Activated CD4-positive, alpha-beta T cell treated with anti-CD3 and anti-CD28 coated beads for 24 hours (primary cell): ENCODE data around the gene NAV1.
"Not testable (repeated sequence)": the region's sequence is repeated elsewhere in the genome, so short reads cannot be mapped to it uniquely, and the experiment has no call there.

Experiments
- DNase-seq, 2 donors: peaks; one replicate each; pipeline ENCODE4 v3.0.0-alpha.2; 2020; ENCODE audit warnings: low read depth in 2 of 2

The NAV1 gene

GRCh38 chr1:201565771-201566528 lies 27.0 kb downstream of the NAV1 start:
- DNase-seq, result no peak

GRCh38 chr1:201566529-201566823 lies 27.5 kb downstream of the NAV1 start:
- DNase-seq, result no peak

DNA sequence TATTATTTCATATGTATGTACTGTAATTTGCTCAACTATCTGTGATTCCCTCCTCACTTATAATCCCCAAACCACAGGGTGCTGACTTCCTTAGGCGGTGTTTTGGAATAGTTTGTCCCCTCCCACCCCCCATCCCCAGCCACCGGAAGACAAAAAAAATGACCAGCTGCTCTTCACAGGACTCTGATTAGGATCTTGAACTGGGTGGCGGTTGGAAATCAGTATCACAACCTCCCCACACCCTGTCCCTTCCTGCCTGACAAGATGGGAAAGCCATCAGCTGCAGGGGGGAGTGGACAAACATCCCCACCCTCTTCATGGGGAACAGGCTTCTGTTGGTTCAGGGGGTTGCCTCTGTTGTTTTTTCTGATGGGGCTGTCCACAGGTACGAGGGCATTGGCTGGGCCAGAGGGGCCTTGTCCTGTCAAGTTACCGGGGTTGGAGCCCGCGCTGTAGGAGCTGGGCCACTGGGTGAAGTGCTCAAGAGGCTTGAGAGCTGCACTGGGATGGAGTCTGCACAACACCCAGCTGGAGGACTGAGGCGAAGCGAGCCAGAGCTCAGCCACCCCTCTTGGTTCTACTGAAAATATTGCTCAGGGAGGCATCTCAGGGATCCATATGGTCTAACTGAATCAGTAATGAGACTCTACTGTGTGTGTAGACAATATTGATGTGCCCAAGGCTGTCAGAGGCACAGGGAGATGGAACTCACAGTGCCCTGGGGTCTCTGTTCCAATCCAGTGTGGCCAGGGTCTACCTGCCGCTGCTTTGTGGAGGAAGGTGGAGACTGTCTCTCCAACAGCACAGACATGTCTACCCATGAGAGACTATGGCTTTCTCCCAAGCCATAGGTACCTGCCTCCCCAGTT lies 28.2 kb downstream of the NAV1 start:
- no peak for DNase-seq

DNA sequence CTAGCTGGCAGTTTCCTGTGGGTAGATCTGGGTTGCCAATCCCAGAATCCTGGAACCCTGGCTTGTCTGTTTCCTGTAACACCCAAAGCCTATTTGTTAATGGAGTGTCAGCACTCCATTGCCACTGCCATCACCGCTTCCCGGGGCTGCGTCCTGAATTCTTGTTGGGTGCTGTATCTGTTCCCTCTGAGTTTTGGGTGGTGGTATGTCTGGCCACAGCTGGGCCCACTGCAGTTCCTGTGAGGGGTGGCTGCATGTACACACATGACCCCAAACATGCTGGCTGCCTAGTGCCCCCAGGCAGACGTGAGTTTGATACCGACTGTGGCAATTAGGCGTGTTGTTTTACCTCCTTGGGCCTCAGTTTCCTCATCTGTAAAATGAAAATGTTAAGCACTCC lies 29.3 kb downstream of the NAV1 start:
- no peak for DNase-seq

DNA sequence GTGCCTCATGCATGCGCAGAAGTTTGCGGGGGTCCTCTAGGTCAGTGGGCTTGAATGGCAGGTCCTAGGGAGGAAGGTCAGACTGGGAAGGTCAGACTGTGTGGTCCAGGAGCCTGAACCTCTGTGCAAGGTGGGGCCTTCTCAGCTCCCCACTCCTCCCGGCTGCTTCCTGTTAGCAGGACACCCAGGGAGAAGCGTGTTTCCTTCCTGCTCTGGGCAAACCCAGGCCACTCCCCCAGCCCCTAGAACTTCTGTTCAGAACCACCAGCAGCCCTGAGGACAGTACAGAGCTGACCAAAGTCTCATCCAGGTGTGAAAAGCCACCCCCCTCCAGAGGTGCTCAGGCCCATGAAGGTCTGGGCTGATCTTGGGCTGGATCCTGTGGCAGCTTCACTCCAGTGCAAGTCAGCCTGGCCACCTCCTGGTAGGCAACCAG lies 29.9 kb downstream of the NAV1 start:
- DNase-seq, result no peak

- no peak for DNase-seq
These were observed 31.4 kb downstream of the NAV1 start for GRCh38 chr1:201570181-201570885.

- DNase-seq, result no peak
These were observed 32.1 kb downstream of the NAV1 start for GRCh38 chr1:201570886-201571624.

- no peak for DNase-seq
These were observed 34.1 kb downstream of the NAV1 start for GRCh38 chr1:201573030-201573429.

DNA sequence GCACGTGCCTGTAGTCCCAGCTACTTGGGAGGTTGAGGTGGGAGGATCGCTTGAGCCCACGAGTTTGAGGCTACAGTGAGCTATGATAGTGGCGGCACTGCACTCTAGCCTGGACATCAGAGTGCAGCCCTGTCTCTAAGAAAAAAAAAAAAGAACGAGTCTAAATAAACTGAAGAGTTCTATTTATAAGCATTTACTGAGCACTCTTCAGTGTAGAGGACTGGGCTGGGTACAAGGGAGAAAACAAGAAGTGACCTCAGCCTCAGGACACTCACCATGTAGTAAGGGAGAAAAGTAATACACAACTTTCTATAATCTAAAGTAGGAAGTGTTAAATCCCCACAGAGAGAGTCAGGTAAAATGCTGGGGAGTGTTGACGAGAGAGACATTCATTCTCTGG lies 35.0 kb downstream of the NAV1 start:
- no peak for DNase-seq

GRCh38 chr1:201575912-201576311 lies 37.0 kb downstream of the NAV1 start:
- no peak for DNase-seq

DNA sequence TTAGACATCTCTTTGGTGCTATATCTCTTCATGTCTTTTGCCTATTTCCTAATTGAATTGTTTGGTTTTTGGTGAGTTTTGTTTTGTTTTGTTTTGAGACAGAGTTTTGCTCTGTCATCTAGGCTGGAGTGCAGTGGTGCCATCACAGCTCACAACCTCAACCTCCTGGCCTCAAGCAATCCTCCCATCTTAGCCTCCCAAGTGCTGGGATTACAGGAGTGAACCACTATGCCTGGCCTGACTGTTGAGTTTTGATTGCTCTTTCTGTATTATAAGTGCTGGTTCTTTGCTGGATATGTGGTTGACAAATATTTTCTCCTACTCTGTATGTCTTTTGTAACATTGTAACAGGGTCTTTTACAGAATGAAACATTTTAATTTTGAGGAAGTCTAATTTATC lies 38.0 kb downstream of the NAV1 start:
- no peak for DNase-seq

DNA sequence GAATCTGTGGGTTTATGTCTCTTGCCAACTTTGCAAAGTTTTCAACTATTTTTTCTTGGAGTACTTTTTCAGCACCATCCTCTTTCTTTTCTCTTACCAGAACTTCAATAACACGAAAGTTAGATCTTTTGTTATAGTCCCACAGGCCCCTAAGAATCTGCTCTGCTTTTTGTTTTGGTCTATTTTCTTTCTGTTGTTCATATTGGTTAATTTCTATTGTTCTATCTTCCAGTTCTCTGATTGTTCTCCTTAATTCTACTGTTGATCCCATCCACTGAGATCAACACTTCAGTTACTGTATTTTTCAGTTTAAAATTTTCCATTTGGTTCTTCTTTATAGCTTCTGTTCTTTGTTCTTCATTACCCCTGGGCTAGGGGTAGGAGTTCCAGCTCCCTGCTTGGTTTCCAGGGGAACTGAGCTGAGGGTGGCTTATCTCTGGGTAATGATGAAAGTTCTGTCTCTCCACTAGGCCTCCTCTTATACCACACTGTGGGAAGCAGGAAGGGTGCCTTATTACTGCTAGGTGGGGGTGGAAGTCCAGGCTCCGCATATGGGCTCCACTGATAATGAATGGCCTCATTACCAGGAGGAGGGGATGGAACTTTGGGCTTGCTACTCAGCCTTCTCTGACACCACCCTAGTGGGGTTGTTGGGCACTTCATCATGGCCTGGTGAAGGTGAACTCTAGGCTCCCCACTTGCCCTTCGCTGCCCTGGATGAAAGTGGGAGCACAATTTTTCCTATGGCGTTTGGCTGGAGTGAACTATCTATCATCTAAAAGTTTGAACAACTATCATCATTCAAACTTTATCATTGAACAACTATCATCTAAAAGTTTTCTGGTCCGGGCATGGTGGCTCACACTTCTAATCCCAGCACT lies 39.3 kb downstream of the NAV1 start:
- no peak for DNase-seq

DNA sequence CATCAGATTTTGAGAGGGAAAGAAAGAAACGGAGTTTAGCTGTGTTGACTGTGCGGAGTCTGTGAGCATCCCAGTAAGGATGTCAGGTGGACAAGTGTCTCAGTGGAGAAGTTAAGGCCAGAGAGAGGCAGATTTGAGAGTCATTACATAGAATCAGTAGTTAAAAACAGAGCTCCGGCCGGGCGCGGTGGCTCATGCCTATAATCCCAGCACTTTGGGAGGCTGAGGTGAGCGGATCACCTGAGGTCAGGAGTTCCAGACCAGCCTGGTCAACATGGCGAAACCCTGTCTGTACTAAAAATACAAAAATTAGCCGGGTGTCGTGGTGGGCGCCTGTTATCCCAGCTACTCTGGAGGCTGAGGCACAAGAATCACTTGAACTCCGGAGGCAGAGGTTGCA lies 42.4 kb downstream of the NAV1 start:
- not testable (repeated sequence) for DNase-seq

DNA sequence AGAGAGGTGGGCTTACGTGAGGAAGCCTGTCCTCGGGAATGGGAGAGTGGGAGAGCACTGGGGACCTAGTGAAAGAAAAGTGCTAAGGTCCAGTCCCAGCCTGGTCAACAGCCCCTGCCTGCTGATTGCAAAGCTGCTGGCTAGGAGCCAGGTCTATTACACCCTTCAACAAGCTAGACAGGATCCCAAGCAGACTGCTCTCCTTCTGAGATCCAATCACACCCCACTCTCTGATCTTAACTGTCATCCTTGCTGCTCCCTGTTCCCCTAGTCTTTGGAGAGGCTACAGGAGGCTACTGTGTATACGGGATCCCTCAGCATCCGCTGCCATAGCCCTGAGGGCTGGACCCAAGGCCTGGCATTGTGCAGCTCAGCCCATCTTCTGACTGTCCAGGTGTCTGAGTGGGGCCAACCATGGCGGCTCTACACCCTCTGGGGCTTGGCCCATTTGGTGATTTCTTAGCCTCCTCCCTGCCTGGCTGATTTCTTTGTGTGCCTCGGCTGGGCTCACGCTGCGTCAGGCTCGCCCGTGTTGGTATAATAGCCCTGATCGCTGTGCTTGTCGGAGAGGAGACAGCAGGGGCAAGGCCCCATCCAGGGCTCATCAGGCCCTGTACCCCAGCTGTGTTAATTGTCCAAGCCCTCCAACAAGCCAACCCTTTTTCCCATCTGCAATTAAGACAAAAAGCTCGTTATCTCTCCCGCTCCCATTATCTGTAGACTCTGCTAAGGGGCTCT lies 43.9 kb downstream of the NAV1 start:
- DNase-seq, result no peak

- no peak for DNase-seq
These were observed 44.7 kb downstream of the NAV1 start for GRCh38 chr1:201583663-201584062.

- DNase-seq, result no peak
These were observed 45.7 kb downstream of the NAV1 start for GRCh38 chr1:201584471-201585092.

GRCh38 chr1:201585093-201585483 lies 46.2 kb downstream of the NAV1 start:
- no peak for DNase-seq

DNA sequence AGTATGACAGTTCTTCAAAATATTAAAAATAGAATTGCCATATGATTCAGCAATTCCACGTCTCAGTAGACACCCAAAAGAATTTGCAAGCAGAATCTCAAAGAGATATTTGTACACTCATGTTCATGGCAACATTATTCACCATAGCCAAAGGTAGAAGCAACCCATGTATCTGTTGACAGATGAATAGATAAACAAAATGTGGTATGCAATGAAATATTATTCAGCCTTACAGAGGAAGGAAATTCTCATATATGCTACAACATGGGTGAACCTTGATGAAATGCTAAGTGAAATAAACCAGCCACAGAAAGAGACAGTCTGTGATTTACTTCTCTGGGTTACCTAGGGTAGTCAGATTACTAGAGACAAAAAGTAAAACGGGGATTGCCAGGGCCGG lies 47.0 kb downstream of the NAV1 start:
- DNase-seq, result no peak

- DNase-seq, result no peak
These were observed 47.9 kb downstream of the NAV1 start for GRCh38 chr1:201586806-201587205.

DNA sequence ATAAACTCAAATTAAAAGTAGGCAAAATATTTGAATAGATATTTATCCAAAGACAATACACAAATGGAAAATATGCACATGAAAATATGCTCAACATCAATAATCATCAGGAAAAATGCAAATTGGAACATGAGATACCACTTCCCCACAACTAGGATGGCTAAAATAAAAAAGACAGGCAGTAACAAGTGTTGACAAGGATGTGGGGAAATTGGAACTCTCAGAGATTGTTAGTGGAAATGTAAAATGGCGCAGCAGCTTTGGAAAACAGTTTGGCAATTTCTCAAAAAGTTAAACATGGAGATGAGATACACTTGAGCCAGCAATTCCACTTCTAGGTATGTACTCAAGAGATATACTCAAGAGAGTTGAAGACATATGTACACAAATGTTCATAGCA lies 48.8 kb downstream of the NAV1 start:
- DNase-seq, result no peak
